Measurements from ENCODE around the gene RERG. TPM values are rescaled to one million over a fixed set of nuclear protein-coding genes. Genes with fewer than 3 reads are reported as not detected.
A peak's percentile ranks its signal among the peaks of the same experiment; 100 is the strongest.

Gene RERG
- total and polyA plus RNA-seq, 4 donors: 1.0 to 1.4 (median 1.1) TPM

DNA sequence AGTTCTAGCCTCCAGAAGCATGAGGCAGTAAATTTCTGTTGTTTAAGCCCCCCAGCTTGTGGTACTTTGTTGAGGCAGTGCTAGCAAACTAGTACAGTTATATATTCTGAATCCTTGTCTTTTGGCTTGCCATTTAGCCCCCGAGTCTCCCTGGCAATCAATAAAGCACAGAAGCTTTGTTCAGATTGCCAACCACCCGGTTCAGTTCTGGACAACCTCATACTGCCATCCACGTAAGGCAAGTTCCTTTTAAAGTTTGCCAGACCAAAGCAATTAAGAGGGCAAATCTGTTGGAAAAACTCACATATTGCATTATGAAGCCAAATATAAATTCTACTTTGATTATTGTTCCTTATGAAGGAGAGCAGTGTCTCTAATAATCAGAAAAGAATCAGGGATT, 67.1 kb downstream of the RERG start:
- no peak for DNase-seq (ENCODE audit: low spot score)
- TF ChIP-seq YY1 (IDR thresholded peaks at IDR 0.05): no peak
- TF ChIP-seq TAF1 (conservative IDR thresholded peaks at IDR 0.05): no peak
- TF ChIP-seq FOXA1 (IDR thresholded peaks at IDR 0.05): no peak
- TF ChIP-seq NR2F2 (IDR thresholded peaks at IDR 0.05): no peak
- TF ChIP-seq HNF4G (IDR thresholded peaks at IDR 0.05): no peak
- TF ChIP-seq, protein P1, sequence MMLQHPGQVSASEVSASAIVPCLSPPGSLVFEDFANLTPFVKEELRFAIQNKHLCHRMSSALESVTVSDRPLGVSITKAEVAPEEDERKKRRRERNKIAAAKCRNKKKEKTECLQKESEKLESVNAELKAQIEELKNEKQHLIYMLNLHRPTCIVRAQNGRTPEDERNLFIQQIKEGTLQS (IDR thresholded peaks at IDR 0.05): no peak
- TF ChIP-seq, protein P2, sequence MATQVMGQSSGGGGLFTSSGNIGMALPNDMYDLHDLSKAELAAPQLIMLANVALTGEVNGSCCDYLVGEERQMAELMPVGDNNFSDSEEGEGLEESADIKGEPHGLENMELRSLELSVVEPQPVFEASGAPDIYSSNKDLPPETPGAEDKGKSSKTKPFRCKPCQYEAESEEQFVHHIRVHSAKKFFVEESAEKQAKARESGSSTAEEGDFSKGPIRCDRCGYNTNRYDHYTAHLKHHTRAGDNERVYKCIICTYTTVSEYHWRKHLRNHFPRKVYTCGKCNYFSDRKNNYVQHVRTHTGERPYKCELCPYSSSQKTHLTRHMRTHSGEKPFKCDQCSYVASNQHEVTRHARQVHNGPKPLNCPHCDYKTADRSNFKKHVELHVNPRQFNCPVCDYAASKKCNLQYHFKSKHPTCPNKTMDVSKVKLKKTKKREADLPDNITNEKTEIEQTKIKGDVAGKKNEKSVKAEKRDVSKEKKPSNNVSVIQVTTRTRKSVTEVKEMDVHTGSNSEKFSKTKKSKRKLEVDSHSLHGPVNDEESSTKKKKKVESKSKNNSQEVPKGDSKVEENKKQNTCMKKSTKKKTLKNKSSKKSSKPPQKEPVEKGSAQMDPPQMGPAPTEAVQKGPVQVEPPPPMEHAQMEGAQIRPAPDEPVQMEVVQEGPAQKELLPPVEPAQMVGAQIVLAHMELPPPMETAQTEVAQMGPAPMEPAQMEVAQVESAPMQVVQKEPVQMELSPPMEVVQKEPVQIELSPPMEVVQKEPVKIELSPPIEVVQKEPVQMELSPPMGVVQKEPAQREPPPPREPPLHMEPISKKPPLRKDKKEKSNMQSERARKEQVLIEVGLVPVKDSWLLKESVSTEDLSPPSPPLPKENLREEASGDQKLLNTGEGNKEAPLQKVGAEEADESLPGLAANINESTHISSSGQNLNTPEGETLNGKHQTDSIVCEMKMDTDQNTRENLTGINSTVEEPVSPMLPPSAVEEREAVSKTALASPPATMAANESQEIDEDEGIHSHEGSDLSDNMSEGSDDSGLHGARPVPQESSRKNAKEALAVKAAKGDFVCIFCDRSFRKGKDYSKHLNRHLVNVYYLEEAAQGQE (IDR thresholded peaks at IDR 0.05): no peak
- no peak for TF ChIP-seq RAD21 (IDR thresholded peaks at IDR 0.05)
- TF ChIP-seq FOXA2 (IDR thresholded peaks at IDR 0.05): no peak
- TF ChIP-seq, protein P3, sequence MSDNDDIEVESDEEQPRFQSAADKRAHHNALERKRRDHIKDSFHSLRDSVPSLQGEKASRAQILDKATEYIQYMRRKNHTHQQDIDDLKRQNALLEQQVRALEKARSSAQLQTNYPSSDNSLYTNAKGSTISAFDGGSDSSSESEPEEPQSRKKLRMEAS (IDR thresholded peaks at IDR 0.05): no peak
- no peak for TF ChIP-seq HNF4A (conservative IDR thresholded peaks at IDR 0.05)
- no peak for TF ChIP-seq JUND (IDR thresholded peaks at IDR 0.05)
- TF ChIP-seq, protein P4, sequence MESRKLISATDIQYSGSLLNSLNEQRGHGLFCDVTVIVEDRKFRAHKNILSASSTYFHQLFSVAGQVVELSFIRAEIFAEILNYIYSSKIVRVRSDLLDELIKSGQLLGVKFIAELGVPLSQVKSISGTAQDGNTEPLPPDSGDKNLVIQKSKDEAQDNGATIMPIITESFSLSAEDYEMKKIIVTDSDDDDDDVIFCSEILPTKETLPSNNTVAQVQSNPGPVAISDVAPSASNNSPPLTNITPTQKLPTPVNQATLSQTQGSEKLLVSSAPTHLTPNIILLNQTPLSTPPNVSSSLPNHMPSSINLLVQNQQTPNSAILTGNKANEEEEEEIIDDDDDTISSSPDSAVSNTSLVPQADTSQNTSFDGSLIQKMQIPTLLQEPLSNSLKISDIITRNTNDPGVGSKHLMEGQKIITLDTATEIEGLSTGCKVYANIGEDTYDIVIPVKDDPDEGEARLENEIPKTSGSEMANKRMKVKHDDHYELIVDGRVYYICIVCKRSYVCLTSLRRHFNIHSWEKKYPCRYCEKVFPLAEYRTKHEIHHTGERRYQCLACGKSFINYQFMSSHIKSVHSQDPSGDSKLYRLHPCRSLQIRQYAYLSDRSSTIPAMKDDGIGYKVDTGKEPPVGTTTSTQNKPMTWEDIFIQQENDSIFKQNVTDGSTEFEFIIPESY (IDR thresholded peaks at IDR 0.05): no peak
- TF ChIP-seq RXRA (IDR thresholded peaks at IDR 0.05): no peak
- TF ChIP-seq, protein P5, sequence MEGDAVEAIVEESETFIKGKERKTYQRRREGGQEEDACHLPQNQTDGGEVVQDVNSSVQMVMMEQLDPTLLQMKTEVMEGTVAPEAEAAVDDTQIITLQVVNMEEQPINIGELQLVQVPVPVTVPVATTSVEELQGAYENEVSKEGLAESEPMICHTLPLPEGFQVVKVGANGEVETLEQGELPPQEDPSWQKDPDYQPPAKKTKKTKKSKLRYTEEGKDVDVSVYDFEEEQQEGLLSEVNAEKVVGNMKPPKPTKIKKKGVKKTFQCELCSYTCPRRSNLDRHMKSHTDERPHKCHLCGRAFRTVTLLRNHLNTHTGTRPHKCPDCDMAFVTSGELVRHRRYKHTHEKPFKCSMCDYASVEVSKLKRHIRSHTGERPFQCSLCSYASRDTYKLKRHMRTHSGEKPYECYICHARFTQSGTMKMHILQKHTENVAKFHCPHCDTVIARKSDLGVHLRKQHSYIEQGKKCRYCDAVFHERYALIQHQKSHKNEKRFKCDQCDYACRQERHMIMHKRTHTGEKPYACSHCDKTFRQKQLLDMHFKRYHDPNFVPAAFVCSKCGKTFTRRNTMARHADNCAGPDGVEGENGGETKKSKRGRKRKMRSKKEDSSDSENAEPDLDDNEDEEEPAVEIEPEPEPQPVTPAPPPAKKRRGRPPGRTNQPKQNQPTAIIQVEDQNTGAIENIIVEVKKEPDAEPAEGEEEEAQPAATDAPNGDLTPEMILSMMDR (IDR thresholded peaks at IDR 0.05; ENCODE audit: low read depth, low read length, missing input control): no peak
- no peak for TF ChIP-seq SP1 (IDR thresholded peaks at IDR 0.05)
- no peak for TF ChIP-seq GABPA (IDR thresholded peaks at IDR 0.05 in 1 of 2, conservative IDR thresholded peaks at IDR 0.05 in 1 of 2)
- H3K9me3 ChIP-seq (ENCODE audit: control insufficient read depth in 4 of 4, low read length in 3 of 4): no peaks in the 10 kb centered on the region
- H3K4me1 ChIP-seq (ENCODE audit: control insufficient read depth in 4 of 4, insufficient read depth in 4 of 4, low read length in 3 of 4): no peaks in the 10 kb centered on the region
- H3K9ac ChIP-seq (ENCODE audit: low read depth in 1 of 2, low read length in 2 of 2): no peak overlapping the region
- 65% methylated on average over 3 of the region's 3 CpGs for WGBS
- no peaks in the 10 kb centered on the region for H3K27me3 ChIP-seq (ENCODE audit: control insufficient read depth in 4 of 4, insufficient read depth in 4 of 4, low read length in 3 of 4)
- no peaks in the 10 kb centered on the region for H3K36me3 ChIP-seq (ENCODE audit: control insufficient read depth in 4 of 4, insufficient read depth in 3 of 4, low read depth in 1 of 4, low read length in 3 of 4)
- H3K27ac ChIP-seq (ENCODE audit: low read depth in 1 of 2, low read length in 2 of 2): no peak overlapping the region
- no peak overlapping the region for H3K4me3 ChIP-seq (ENCODE audit: low read depth in 1 of 3, low read length in 3 of 3)

DNA sequence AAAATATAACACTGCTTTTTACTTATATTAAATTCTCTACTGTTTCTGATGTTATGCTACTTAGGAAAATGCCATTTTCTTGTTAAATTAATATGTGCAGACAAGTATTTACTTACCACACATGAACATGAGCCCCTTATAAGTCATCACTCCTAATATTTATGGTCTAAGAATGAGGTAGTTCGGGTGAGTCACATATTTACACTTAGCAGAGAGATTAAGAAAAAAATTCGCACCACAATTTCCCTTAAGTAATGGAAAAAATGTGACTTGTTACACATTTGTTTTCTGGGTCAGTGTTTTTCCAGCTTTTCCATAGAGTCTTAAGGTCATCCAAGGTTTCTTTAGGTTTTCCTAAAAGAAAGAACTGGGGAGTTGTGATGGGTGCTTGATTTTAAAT, 68.3 kb downstream of the RERG start:
- no peaks in the 10 kb centered on the region for H3K9me3 ChIP-seq (ENCODE audit: control insufficient read depth in 4 of 4, low read length in 3 of 4)
- no peaks in the 10 kb centered on the region for H3K4me1 ChIP-seq (ENCODE audit: control insufficient read depth in 4 of 4, insufficient read depth in 4 of 4, low read length in 3 of 4)
- H3K27ac ChIP-seq (ENCODE audit: low read depth in 1 of 2, low read length in 2 of 2): no peak overlapping the region
- no peak overlapping the region for H3K9ac ChIP-seq (ENCODE audit: low read depth in 1 of 2, low read length in 2 of 2)
- no peak for DNase-seq (ENCODE audit: low spot score)
- no peak overlapping the region for H3K4me3 ChIP-seq (ENCODE audit: low read depth in 1 of 3, low read length in 3 of 3)
- peak in 1 of 2 donors; percentile 17 for TF ChIP-seq JUND (IDR thresholded peaks at IDR 0.05)
- no peak for TF ChIP-seq RAD21 (IDR thresholded peaks at IDR 0.05)
- TF ChIP-seq RXRA (IDR thresholded peaks at IDR 0.05): peak in 1 of 2 donors; percentile 6
- WGBS: 78% methylated on average over 2 of the region's 2 CpGs
- H3K27me3 ChIP-seq (ENCODE audit: control insufficient read depth in 4 of 4, insufficient read depth in 4 of 4, low read length in 3 of 4): no peaks in the 10 kb centered on the region
- no peaks in the 10 kb centered on the region for H3K36me3 ChIP-seq (ENCODE audit: control insufficient read depth in 4 of 4, insufficient read depth in 3 of 4, low read depth in 1 of 4, low read length in 3 of 4)
